22Rv1 (cell line): ENCODE measurements around the gene EYS.

Experiments
- ZFX ChIP-seq: fragments of 450-650 bp; IDR thresholded peaks from 2 replicates; pipeline ENCODE4 v1.6.1; 2017; ENCODE audit warnings: antibody characterized with exemption, borderline replicate concordance
- TF ChIP-seq, protein P1 (sequence below): fragments of 450-650 bp; IDR thresholded peaks from 2 replicates; pipeline ENCODE4 v1.5.1; 2017; ENCODE audit warnings: mild to moderate bottlenecking

DNA sequence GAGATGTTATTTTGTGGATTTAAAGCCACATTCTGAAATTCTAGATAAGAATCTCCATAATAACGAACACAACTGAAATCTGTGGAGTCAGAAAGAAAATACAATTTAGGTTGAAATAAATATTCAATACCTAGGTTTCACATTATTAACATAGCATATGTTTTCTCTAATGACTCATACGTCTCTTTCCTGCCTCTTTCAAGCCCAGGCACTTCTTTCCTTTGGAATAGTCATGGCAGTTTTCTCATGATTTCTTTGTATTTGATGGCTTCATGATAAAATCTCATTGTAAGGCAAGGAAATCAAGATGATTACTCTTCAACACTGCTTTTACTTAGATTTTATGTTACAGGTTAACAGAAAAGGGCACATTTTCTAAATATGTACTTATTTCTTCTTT lies 1267.8 kb downstream of the EYS start:
- TF ChIP-seq, protein P1, sequence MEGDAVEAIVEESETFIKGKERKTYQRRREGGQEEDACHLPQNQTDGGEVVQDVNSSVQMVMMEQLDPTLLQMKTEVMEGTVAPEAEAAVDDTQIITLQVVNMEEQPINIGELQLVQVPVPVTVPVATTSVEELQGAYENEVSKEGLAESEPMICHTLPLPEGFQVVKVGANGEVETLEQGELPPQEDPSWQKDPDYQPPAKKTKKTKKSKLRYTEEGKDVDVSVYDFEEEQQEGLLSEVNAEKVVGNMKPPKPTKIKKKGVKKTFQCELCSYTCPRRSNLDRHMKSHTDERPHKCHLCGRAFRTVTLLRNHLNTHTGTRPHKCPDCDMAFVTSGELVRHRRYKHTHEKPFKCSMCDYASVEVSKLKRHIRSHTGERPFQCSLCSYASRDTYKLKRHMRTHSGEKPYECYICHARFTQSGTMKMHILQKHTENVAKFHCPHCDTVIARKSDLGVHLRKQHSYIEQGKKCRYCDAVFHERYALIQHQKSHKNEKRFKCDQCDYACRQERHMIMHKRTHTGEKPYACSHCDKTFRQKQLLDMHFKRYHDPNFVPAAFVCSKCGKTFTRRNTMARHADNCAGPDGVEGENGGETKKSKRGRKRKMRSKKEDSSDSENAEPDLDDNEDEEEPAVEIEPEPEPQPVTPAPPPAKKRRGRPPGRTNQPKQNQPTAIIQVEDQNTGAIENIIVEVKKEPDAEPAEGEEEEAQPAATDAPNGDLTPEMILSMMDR, result no peak
- TF ChIP-seq ZFX, result no peak
